Amniotic stem cell (primary cell): ENCODE data around the gene NSA2.

Source experiments
- DNase-seq: peaks from one replicate; lab custom pipeline; 2025; lab: John Stamatoyannopoulos, UW

NSA2 gene

DNA sequence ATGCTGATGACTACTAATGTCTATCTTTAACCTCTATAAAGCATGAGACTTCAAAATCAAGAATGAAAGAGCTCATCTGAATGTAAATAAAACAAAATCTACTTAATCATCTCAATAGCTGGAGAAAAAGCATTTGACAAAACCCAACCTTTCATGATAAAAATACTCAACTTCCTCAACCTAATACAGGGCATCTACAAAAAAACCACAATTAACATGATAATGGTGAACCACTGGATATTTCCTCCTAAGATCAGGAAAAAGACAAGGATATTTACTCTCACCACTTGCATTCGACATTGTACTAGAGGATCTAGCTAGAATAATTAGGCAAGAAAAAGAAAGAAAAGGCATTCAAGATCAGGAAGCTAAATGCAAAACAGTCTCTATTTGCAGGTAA lies 49.8 kb downstream of the NSA2 start:
- no peak for DNase-seq

DNA sequence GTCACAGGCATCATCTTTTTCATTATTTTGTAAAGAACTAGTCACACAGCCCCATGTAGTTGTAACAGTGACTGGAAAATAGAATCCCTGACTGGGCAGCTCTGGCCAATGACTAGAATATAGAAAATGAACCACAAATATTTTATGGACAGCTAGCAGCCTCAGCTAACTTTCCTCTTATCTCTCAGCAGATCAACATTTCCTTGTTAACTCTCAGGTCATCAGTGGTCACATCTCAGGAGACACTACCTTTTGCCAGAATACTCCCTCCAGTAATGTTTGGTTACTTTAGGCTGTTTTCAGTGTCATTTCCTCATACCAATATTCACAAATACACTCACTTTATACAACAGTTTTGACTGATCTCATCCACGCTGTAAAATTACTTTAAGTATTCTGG lies 55.2 kb downstream of the NSA2 start:
- no peak for DNase-seq

DNA sequence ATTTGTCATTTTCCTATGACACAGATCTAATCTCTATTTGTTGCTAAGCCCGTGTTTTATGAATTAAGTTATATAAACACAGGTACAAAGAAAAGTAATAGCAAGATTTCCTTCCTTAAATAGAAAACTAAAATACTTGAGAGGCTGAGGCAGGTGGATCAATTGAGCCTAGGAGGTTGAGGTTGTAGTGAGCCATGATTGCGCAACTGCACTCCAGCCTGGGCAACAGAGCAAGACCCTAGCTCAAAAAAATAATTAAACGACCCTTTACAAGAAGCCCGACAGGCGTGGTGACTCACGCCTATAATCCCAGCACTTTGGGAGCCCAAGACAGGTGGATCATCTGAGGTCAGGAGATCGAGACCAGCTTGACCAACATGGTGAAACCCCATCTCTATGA lies 62.4 kb downstream of the NSA2 start:
- DNase-seq, result no peak
